ENCODE data around the gene AJM1. TPM values are rescaled to one million over a fixed set of nuclear protein-coding genes. Genes with fewer than 3 reads are reported as not detected.

The AJM1 gene
- total RNA-seq, 2 experiments from 2014 or later, result 2.4 to 5.1 TPM

- no peaks in the 10 kb centered on the region for H3K9me2 ChIP-seq (ENCODE audit: insufficient read depth, low read length)
- peaks cover 13% of the 10 kb centered on the region for H3K79me2 ChIP-seq (ENCODE audit: insufficient read depth, low read depth, low read length)
- no TSS peak for BruUV-seq (replicated peaks)
- H3K4me1 ChIP-seq (ENCODE audit: insufficient read depth, low read length, poor library complexity, severe bottlenecking), result peaks cover 8% of the 10 kb centered on the region
- H3K9me3 ChIP-seq (ENCODE audit: low read length), result no peaks in the 10 kb centered on the region
- H3K4me3 ChIP-seq (ENCODE audit: low read depth, low read length, poor library complexity, severe bottlenecking), result no peak overlapping the region
- no peak for TF ChIP-seq CTCF (conservative IDR thresholded peaks at IDR 0.05; ENCODE audit: low read length)
- no peak for TF ChIP-seq EZH2phosphoT487 (IDR thresholded peaks at IDR 0.05; ENCODE audit: borderline replicate concordance, low read depth, low read length)
- H3K4me2 ChIP-seq (ENCODE audit: low read length), result no peak overlapping the region
- ChIA-PET POLR2A (no interaction called here), CTCF (ENCODE audit: unreplicated experiment) (no interaction called here)
- intact Hi-C loops (cut with micrococcal nuclease; ENCODE audit: unreplicated experiment), result no loop called here
- DNase-seq (ENCODE audit: low spot score), result no peak
- H3K36me3 ChIP-seq (ENCODE audit: insufficient read depth, low read length), result peaks cover 30% of the 10 kb centered on the region
- H2AFZ ChIP-seq (ENCODE audit: low read length), result no peak overlapping the region
- H3K27ac ChIP-seq (ENCODE audit: low read depth, low read length, poor library complexity, severe bottlenecking), result no peak overlapping the region
- H4K20me1 ChIP-seq (ENCODE audit: insufficient read depth, low read length), result no peaks in the 10 kb centered on the region
Measured at GRCh38 chr9:136860933-136861873, 18.9 kb downstream of the AJM1 start.

- ChIA-PET POLR2A (no interaction called here), CTCF (ENCODE audit: unreplicated experiment) (no interaction called here)
- H3K4me1 ChIP-seq (ENCODE audit: insufficient read depth, low read length, poor library complexity, severe bottlenecking), result peaks cover 9% of the 10 kb centered on the region
- DNase-seq (ENCODE audit: low spot score), result no peak
- no peak overlapping the region for H3K27ac ChIP-seq (ENCODE audit: low read depth, low read length, poor library complexity, severe bottlenecking)
- H3K4me3 ChIP-seq (ENCODE audit: low read depth, low read length, poor library complexity, severe bottlenecking), result no peak overlapping the region
- peaks cover 17% of the 10 kb centered on the region for H3K79me2 ChIP-seq (ENCODE audit: insufficient read depth, low read depth, low read length)
- intact Hi-C loops (cut with micrococcal nuclease; ENCODE audit: unreplicated experiment), result no loop called here
- H3K4me2 ChIP-seq (ENCODE audit: low read length), result no peak overlapping the region
- no peak for TF ChIP-seq CTCF (conservative IDR thresholded peaks at IDR 0.05; ENCODE audit: low read length)
- TF ChIP-seq EZH2phosphoT487 (IDR thresholded peaks at IDR 0.05; ENCODE audit: borderline replicate concordance, low read depth, low read length), result no peak
- H3K36me3 ChIP-seq (ENCODE audit: insufficient read depth, low read length), result peaks cover 30% of the 10 kb centered on the region
- H3K9me2 ChIP-seq (ENCODE audit: insufficient read depth, low read length), result no peaks in the 10 kb centered on the region
- H4K20me1 ChIP-seq (ENCODE audit: insufficient read depth, low read length), result no peaks in the 10 kb centered on the region
- BruUV-seq (replicated peaks), result no TSS peak
- no peak overlapping the region for H2AFZ ChIP-seq (ENCODE audit: low read length)
- H3K9me3 ChIP-seq (ENCODE audit: low read length), result no peaks in the 10 kb centered on the region; the same call in 1 of the 2 replicates
Measured at GRCh38 chr9:136861874-136862457, 19.7 kb downstream of the AJM1 start.

All from OCI-LY7 (cell line).